Astrocyte of the spinal cord (primary cell): Measurements from ENCODE around the gene SSBP2.
A peak's percentile ranks its signal among the peaks of the same experiment; 100 is the strongest.
"Not testable (repeated sequence)": the region's sequence is repeated elsewhere in the genome, so short reads cannot be mapped to it uniquely, and the experiment has no call there.

ENCODE experiments used
- DNase-seq: peaks from one replicate; pipeline ENCODE4 v3.0.0; 2011; ENCODE audit warnings: low read depth, low spot score
- H3K4me3 ChIP-seq: 2 replicates; pipeline ENCODE4 v1.5.1; 2011; ENCODE audit warnings: low read depth, mild to moderate bottlenecking, low read length, moderate library complexity
- CTCF ChIP-seq: IDR thresholded peaks from 2 replicates; pipeline ENCODE4 v1.5.1; 2012; ENCODE audit warnings: low read depth, mild to moderate bottlenecking, low read length, inconsistent platforms
- in situ Hi-C: cut with HindIII; loops from 2 replicates; pipeline ENCODE4 v1.10.0; 2017; ENCODE audit warnings: low sequenced_read_pairs

Gene SSBP2

GRCh38 chr5:81418606-81419005 is 332.3 kb downstream of the SSBP2 start:
- in situ Hi-C loops = no loop called here
- no peak overlapping the region for H3K4me3 ChIP-seq
- TF ChIP-seq CTCF = no peak
- peak; percentile 20 for DNase-seq

DNA sequence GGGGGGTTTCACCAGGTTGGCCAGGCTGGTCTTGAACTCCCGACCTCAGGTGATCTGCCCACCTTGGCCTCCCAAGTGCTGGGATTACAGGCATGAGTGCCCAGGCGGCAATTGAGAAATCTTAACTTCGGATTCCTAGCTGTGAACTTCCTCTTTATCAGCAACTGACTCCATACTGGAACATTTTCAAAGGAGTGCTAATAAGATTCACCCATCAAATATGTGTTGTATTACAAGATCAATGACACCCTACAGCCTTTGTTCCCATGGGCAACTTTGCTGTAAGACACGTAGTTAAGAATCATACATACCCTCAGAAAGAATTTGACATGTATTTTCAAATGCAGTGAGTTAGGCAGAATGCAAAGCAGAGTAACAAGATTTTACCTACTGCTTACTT is 333.8 kb downstream of the SSBP2 start:
- in situ Hi-C loops = no loop called here

GRCh38 chr5:81409896-81410295 is 341.0 kb downstream of the SSBP2 start:
- H3K4me3 ChIP-seq = no peak overlapping the region
- no peak for DNase-seq
- in situ Hi-C loops = no loop called here
- no peak for TF ChIP-seq CTCF

More for the DNA sequence above, 333.8 kb downstream of the SSBP2 start:
- H3K4me3 ChIP-seq = no peak overlapping the region
- DNase-seq = no peak
- TF ChIP-seq CTCF = no peak

GRCh38 chr5:81409361-81409760 is 341.5 kb downstream of the SSBP2 start:
- H3K4me3 ChIP-seq = no peak overlapping the region
- no peak for TF ChIP-seq CTCF
- no peak for DNase-seq
- in situ Hi-C loops = no loop called here

- TF ChIP-seq CTCF = no peak
- no peak for DNase-seq
- H3K4me3 ChIP-seq = no peak overlapping the region
- in situ Hi-C loops = no loop called here
These were observed 342.4 kb downstream of the SSBP2 start for GRCh38 chr5:81408496-81408895.

DNA sequence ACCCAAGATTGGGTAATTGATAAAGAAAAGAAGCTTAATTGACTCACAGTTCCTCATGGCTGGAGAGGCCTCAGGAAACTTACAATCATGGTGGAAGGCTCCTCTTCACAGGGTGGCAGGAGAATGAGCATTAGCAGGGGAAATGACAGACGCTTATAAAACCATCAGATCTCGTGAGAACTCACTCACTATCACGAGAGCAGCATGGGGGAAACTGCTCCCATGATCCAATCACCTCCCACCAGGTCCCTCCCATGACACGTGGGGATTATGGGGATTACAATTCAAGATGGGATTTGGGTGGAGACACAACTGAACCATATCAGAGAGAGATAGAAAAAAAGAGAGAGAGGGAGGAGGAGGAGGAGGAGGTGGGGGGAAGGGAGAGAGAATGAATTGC is 343.1 kb downstream of the SSBP2 start:
- in situ Hi-C loops, H3K4me3 ChIP-seq, DNase-seq: not testable (repeated sequence)

- no peak for DNase-seq
- TF ChIP-seq CTCF = no peak
- in situ Hi-C loops = no loop called here
- H3K4me3 ChIP-seq = no peak overlapping the region
These were observed 345.6 kb downstream of the SSBP2 start for GRCh38 chr5:81405126-81405891.
